GM21360 (cell line): ENCODE measurements around the gene SULT1B1.

Experiments used
- ATAC-seq: cut with Tn5 transposase; IDR thresholded peaks from one replicate; pipeline ENCODE4 v1.9.1; 2021; ENCODE audit warnings: mild to moderate bottlenecking, moderate library complexity; ENCODE audit not compliant: unreplicated experiment

SULT1B1 gene

DNA sequence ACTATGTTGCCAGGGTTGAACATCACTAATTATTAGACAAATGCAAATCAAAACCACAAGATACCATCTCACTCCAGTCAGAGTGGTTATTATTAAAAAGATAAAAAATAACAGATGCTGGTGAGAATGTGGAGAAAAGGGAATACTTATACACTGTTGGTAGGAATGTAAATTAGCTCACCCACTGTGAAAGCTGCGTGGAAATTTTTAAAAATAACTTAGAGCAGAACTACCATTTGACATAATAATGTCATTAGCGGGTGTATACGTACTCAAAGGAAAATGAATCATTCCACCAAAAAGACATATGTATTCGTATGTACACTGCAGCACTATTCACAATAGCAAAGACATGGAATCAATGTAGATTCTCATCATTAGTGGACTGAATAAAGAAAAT, 58.7 kb downstream of the SULT1B1 start:
- no peak for ATAC-seq

DNA sequence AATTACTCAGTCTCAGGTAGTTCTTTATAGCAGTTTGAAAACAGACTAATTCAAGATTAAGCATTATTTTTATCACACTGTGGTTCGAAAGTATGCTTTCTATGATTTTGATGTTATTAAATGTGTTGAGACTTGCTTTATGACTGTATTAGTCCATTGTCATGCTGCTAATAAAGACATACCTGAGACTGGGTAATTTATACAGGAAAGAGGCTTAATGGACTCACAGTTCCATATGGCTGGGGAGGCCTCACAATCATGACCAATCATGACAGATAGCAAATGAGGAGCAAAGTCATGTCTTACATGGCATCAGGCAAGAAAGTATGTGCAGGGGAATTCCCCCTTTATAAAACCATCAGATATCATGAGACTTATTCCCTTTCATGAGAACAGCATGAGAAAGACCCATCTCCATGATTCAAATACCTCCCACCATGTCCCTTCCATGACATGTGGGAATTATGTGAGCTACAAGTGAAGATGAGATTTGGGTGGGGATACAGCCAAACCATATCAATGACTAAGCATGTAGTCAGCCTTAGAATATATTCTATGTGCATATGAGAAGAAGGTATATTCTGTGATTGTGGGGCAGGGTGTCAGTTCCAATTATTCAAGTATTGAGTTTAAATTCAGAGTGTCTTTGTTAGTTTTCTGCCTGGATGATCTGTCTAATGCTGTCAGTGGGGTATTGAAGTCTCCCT, 62.7 kb downstream of the SULT1B1 start:
- ATAC-seq, result no peak

DNA sequence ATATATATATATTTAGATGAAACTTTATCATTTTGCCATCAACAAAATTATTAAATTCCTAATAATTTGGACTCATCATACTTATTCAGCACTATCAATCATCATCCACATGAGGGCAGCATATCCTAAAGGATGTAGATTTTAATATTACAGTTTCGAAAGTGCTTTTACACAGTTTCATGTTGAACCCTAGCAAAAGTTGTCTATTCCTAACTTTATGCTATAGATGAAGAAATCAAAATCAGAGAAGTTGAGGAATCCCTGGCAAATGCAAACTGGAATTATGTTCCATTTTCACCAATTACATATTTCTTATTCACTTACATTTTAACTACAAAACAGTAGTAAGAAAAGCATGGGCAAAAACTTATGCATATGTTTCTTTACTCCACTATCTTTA, 70.8 kb downstream of the SULT1B1 start:
- no peak for ATAC-seq

DNA sequence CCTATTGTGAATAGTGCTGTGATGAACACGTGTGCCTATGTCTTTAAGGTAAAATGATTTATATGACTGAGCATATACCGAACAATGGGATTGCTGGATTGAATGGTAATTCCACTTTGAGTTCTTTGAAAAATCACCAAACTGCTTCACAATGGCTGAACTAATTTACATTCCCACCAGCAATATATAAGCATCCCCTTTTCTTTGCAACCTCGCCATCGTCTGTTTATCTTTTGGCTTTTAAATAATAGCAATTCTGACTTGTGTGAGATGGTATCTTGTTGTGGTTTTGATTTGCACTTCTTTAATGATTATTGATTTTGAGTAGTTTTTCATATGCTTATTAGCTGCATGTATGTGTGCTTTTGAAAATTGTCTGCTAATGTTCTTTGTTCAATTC, 75.6 kb downstream of the SULT1B1 start:
- no peak for ATAC-seq
